HG03025 (cell line): ENCODE results near the gene FKBP1A.

Source experiments
- ATAC-seq: cut with Tn5 transposase; IDR thresholded peaks from one replicate; pipeline ENCODE4 v1.9.1; 2021; ENCODE audit warnings: mild to moderate bottlenecking, moderate library complexity; ENCODE audit not compliant: unreplicated experiment, low FRiP score

FKBP1A gene

GRCh38 chr20:1335961-1336698 is 56.7 kb downstream of the FKBP1A start:
- ATAC-seq, result no peak

GRCh38 chr20:1334761-1335160 is 58.1 kb downstream of the FKBP1A start:
- ATAC-seq, result no peak

GRCh38 chr20:1334370-1334731 is 58.5 kb downstream of the FKBP1A start:
- no peak for ATAC-seq

- ATAC-seq, result no peak
Observed at GRCh38 chr20:1333462-1334369, 59.1 kb downstream of the FKBP1A start.

- no peak for ATAC-seq
Observed at GRCh38 chr20:1332749-1333300, 60.0 kb downstream of the FKBP1A start.

GRCh38 chr20:1331801-1332453 is 60.9 kb downstream of the FKBP1A start:
- no peak for ATAC-seq

GRCh38 chr20:1331101-1331500 is 61.8 kb downstream of the FKBP1A start:
- ATAC-seq, result no peak

GRCh38 chr20:1330075-1330830 is 62.6 kb downstream of the FKBP1A start:
- ATAC-seq, result no peak

- no peak for ATAC-seq
Observed at GRCh38 chr20:1328680-1329330, 64.0 kb downstream of the FKBP1A start, which contains the start of gene SDCBP2. Gene SDCBP2 (minus strand): TSS chr20:1329139. CDS start chr20:1320416, 8,723 bp downstream.

- no peak for ATAC-seq
Observed at GRCh38 chr20:1327827-1328679, 64.8 kb downstream of the FKBP1A start.

- ATAC-seq, result no peak
Observed at GRCh38 chr20:1327241-1327653, 65.6 kb downstream of the FKBP1A start.

- ATAC-seq, result no peak
Observed at GRCh38 chr20:1326031-1326930, 66.6 kb downstream of the FKBP1A start.

- ATAC-seq, result peak; percentile 85
Observed at GRCh38 chr20:1325173-1326030, 67.5 kb downstream of the FKBP1A start.

GRCh38 chr20:1324598-1325172 is 68.2 kb downstream of the FKBP1A start:
- no peak for ATAC-seq

- ATAC-seq, result no peak
Observed at GRCh38 chr20:1323830-1324597, 68.8 kb downstream of the FKBP1A start.

GRCh38 chr20:1323256-1323655 is 69.6 kb downstream of the FKBP1A start:
- ATAC-seq, result no peak
